GM12874 (cell line): ENCODE data around the gene FIGN.

Experiments used
- CTCF ChIP-seq: IDR thresholded peaks from 2 replicates; pipeline ENCODE4 v1.5.1; 2011; ENCODE audit warnings: low read depth, mild to moderate bottlenecking, control low read depth, low read length, moderate library complexity; ENCODE audit not compliant: insufficient read depth

Gene FIGN

GRCh38 chr2:163731735-163732134 is 4.1 kb downstream of the FIGN start:
- TF ChIP-seq CTCF = no peak

GRCh38 chr2:163730556-163730955 is 5.3 kb downstream of the FIGN start:
- TF ChIP-seq CTCF = no peak

- TF ChIP-seq CTCF = no peak
Measured at GRCh38 chr2:163729636-163730273, 6.1 kb downstream of the FIGN start.

- TF ChIP-seq CTCF = no peak
Measured at GRCh38 chr2:163723881-163724280, 11.9 kb downstream of the FIGN start.

- TF ChIP-seq CTCF = no peak
Measured at GRCh38 chr2:163723348-163723747, 12.5 kb downstream of the FIGN start.

- TF ChIP-seq CTCF = no peak
Measured at GRCh38 chr2:163719331-163719730, 16.5 kb downstream of the FIGN start.

GRCh38 chr2:163717993-163718680 is 17.7 kb downstream of the FIGN start:
- no peak for TF ChIP-seq CTCF
